ENCODE data around the gene CDO1. TPM values are rescaled to one million over a fixed set of nuclear protein-coding genes. Genes with fewer than 3 reads are reported as not detected.

The CDO1 gene
- total RNA-seq, 1 experiment from 2014 or later, result 0.17 TPM

- POLR2A ChIA-PET, result no interaction called here
- H3K79me2 ChIP-seq (ENCODE audit: insufficient read depth, low read length), result no peaks in the 10 kb centered on the region
- H3K27me3 ChIP-seq (ENCODE audit: insufficient read depth, low read length), result no peaks in the 10 kb centered on the region
- no peaks in the 10 kb centered on the region for H3K4me1 ChIP-seq (ENCODE audit: control insufficient read depth in 1 of 2, insufficient read depth in 2 of 2, low read length in 2 of 2)
- H3K36me3 ChIP-seq (ENCODE audit: control insufficient read depth in 1 of 2, insufficient read depth in 2 of 2, low read length in 2 of 2), result no peaks in the 10 kb centered on the region
- H3K9ac ChIP-seq (ENCODE audit: low read length), result no peak overlapping the region
- no peak overlapping the region for H3K4me3 ChIP-seq (replicated peaks in 1 of 2; ENCODE audit: low read depth in 1 of 2, low read length in 2 of 2)
- no peak overlapping the region for H3K4me2 ChIP-seq (ENCODE audit: low read length)
- DNase-seq (ENCODE audit: low read depth, low spot score), result no peak
- ATAC-seq, result no peak
- H3K9me3 ChIP-seq (ENCODE audit: control insufficient read depth in 1 of 2, insufficient read depth in 1 of 2, low read depth in 1 of 2, low read length in 2 of 2), result no peaks in the 10 kb centered on the region
- RAD21 ChIA-PET (ENCODE audit: low non-redundant PET in 1 of 2, low total read pairs in 2 of 2, uncharacterized antibody in 2 of 2, unreplicated experiment in 2 of 2), result no interaction called here
- no peaks in the 10 kb centered on the region for H3K9me2 ChIP-seq (ENCODE audit: insufficient read depth)
- TF ChIP-seq POLR2AphosphoS5 (IDR thresholded peaks at IDR 0.05; ENCODE audit: low read depth, low read length) (no peak), POLR2A (IDR thresholded peaks at IDR 0.05; ENCODE audit: borderline replicate concordance, extremely low read depth, insufficient read depth, insufficient read length) (no peak), JUND (IDR thresholded peaks at IDR 0.05) (no peak), MAX (IDR thresholded peaks at IDR 0.05) (no peak), TCF7L2 (IDR thresholded peaks at IDR 0.05; ENCODE audit: borderline replicate concordance, extremely low read depth, insufficient read depth, insufficient read length) (no peak), CEBPB (IDR thresholded peaks at IDR 0.05; ENCODE audit: low read depth) (no peak), EZH2phosphoT487 (IDR thresholded peaks at IDR 0.05; ENCODE audit: borderline replicate concordance) (no peak)
- H3K27ac ChIP-seq (ENCODE audit: low read depth, low read length), result no peak overlapping the region
- intact Hi-C loops (cut with micrococcal nuclease), result no loop called here
- CTCF ChIA-PET, result no interaction called here
- H4K20me1 ChIP-seq (ENCODE audit: insufficient read depth), result no peaks in the 10 kb centered on the region
- no peak overlapping the region for H2AFZ ChIP-seq (ENCODE audit: low read depth, low read length, poor library complexity, severe bottlenecking)
- no TSS peak for BruUV-seq (replicated peaks)
These were observed 700 bp downstream of the CDO1 start for GRCh38 chr5:115815693-115816225.

GRCh38 chr5:115815006-115815692, 1.3 kb downstream of the CDO1 start:
- Histone ChIP-seq H3K4me1 (ENCODE audit: control insufficient read depth in 1 of 2, insufficient read depth in 2 of 2, low read length in 2 of 2) (no peaks in the 10 kb centered on the region), H4K20me1 (ENCODE audit: insufficient read depth) (no peaks in the 10 kb centered on the region), H2AFZ (ENCODE audit: low read depth, low read length, poor library complexity, severe bottlenecking) (no peak overlapping the region), H3K27me3 (ENCODE audit: insufficient read depth, low read length) (no peaks in the 10 kb centered on the region), H3K4me3 (replicated peaks in 1 of 2; ENCODE audit: low read depth in 1 of 2, low read length in 2 of 2) (no peak overlapping the region), H3K9me2 (ENCODE audit: insufficient read depth) (no peaks in the 10 kb centered on the region), H3K36me3 (ENCODE audit: control insufficient read depth in 1 of 2, insufficient read depth in 2 of 2, low read length in 2 of 2) (no peaks in the 10 kb centered on the region), H3K9ac (ENCODE audit: low read length) (no peak overlapping the region), H3K9me3 (ENCODE audit: control insufficient read depth in 1 of 2, insufficient read depth in 1 of 2, low read depth in 1 of 2, low read length in 2 of 2) (no peaks in the 10 kb centered on the region), H3K79me2 (ENCODE audit: insufficient read depth, low read length) (no peaks in the 10 kb centered on the region), H3K4me2 (ENCODE audit: low read length) (no peak overlapping the region), H3K27ac (ENCODE audit: low read depth, low read length) (no peak overlapping the region)
- ChIA-PET RAD21 (ENCODE audit: low non-redundant PET in 1 of 2, low total read pairs in 2 of 2, uncharacterized antibody in 2 of 2, unreplicated experiment in 2 of 2) (no interaction called here), CTCF (no interaction called here), POLR2A (no interaction called here)
- no peak for TF ChIP-seq SP1 (IDR thresholded peaks at IDR 0.05; ENCODE audit: low read depth)
- intact Hi-C loops (cut with micrococcal nuclease), result no loop called here
- DNase-seq (ENCODE audit: low read depth, low spot score) (no peak), ATAC-seq (no peak)
- no TSS peak for BruUV-seq (replicated peaks)
